ENCODE results near the gene LSM3. TPM values are rescaled to one million over a fixed set of nuclear protein-coding genes. Genes with fewer than 3 reads are reported as not detected.

The LSM3 gene
- total and polyA plus RNA-seq, 9 of the 15 experiments (the other 6 are each of a cell fraction or from before 2014, with no cell fraction given): 33.8 to 203 (median 61.2) TPM

GRCh38 chr3:14208168-14208567 lies 29.6 kb downstream of the LSM3 start (continued):
- TF ChIP-seq, protein P1, sequence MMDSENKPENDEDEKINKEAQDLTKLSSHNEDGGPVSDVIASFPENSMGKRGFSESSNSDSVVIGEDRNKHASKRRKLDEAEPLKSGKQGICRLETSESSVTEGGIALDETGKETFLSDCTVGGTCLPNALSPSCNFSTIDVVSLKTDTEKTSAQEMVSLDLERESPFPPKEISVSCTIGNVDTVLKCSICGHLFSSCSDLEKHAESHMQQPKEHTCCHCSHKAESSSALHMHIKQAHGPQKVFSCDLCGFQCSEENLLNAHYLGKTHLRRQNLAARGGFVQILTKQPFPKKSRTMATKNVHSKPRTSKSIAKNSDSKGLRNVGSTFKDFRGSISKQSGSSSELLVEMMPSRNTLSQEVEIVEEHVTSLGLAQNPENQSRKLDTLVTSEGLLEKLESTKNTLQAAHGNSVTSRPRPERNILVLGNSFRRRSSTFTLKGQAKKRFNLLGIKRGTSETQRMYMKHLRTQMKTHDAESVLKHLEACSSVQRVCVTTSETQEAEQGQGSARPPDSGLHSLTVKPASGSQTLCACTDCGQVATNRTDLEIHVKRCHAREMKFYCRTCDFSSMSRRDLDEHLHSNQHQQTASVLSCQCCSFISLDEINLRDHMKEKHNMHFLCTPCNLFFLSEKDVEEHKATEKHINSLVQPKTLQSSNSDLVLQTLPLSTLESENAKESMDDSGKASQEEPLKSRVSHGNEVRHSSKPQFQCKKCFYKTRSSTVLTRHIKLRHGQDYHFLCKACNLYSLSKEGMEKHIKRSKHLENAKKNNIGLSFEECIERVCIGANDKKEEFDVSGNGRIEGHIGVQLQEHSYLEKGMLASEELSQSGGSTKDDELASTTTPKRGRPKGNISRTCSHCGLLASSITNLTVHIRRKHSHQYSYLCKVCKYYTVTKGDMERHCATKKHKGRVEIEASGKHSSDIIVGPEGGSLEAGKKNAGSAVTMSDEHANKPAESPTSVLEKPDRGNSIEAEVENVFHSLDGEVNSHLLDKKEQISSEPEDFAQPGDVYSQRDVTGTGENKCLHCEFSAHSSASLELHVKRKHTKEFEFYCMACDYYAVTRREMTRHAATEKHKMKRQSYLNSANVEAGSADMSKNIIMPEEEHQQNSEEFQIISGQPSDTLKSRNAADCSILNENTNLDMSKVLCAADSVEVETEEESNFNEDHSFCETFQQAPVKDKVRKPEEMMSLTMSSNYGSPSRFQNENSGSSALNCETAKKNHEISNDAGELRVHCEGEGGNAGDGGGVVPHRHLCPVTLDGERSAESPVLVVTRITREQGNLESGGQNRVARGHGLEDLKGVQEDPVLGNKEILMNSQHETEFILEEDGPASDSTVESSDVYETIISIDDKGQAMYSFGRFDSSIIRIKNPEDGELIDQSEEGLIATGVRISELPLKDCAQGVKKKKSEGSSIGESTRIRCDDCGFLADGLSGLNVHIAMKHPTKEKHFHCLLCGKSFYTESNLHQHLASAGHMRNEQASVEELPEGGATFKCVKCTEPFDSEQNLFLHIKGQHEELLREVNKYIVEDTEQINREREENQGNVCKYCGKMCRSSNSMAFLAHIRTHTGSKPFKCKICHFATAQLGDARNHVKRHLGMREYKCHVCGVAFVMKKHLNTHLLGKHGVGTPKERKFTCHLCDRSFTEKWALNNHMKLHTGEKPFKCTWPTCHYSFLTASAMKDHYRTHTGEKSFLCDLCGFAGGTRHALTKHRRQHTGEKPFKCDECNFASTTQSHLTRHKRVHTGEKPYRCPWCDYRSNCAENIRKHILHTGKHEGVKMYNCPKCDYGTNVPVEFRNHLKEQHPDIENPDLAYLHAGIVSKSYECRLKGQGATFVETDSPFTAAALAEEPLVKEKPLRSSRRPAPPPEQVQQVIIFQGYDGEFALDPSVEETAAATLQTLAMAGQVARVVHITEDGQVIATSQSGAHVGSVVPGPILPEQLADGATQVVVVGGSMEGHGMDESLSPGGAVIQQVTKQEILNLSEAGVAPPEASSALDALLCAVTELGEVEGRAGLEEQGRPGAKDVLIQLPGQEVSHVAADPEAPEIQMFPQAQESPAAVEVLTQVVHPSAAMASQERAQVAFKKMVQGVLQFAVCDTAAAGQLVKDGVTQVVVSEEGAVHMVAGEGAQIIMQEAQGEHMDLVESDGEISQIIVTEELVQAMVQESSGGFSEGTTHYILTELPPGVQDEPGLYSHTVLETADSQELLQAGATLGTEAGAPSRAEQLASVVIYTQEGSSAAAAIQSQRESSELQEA (IDR thresholded peaks at IDR 0.05; ENCODE audit: low read depth): no peak
- no peak for TF ChIP-seq SMARCA4 (IDR thresholded peaks at IDR 0.05)
- no peak for TF ChIP-seq ZSCAN29 (IDR thresholded peaks at IDR 0.05)
- TF ChIP-seq ZNF395 (CRISPR knock-in tag; IDR thresholded peaks at IDR 0.05): no peak
- no peak for TF ChIP-seq ZNF431 (CRISPR knock-in tag; IDR thresholded peaks at IDR 0.05)
- no peak for TF ChIP-seq ILF3 (IDR thresholded peaks at IDR 0.05; ENCODE audit: borderline replicate concordance)
- TF ChIP-seq MYBL2 (IDR thresholded peaks at IDR 0.05; ENCODE audit: low read depth): no peak
- no peak for TF ChIP-seq MYBL2 (CRISPR knock-in tag; IDR thresholded peaks at IDR 0.05; ENCODE audit: borderline replicate concordance)
- no peak for TF ChIP-seq ETV6 (IDR thresholded peaks at IDR 0.05; ENCODE audit: borderline replicate concordance in 1 of 2, low read depth in 2 of 2, low read length in 1 of 2)
- no peak for TF ChIP-seq ETV6 (CRISPR knock-in tag; IDR thresholded peaks at IDR 0.05; ENCODE audit: borderline replicate concordance)
- no peak for TF ChIP-seq CBX2 (IDR thresholded peaks at IDR 0.05; ENCODE audit: insufficient read depth, low read length, poor library complexity, severe bottlenecking)
- no peak for TF ChIP-seq RB1 (IDR thresholded peaks at IDR 0.05; ENCODE audit: low read depth)
- no peak for TF ChIP-seq PKNOX1 (IDR thresholded peaks at IDR 0.05)
- no peak for TF ChIP-seq BMI1 (IDR thresholded peaks at IDR 0.05; ENCODE audit: low read length)

Measured in K562 (cell line).